ENCODE measurements around the gene ELK4.

Gene ELK4

GRCh38 chr1:205561501-205562203 lies 70.2 kb downstream of the ELK4 start:
- DNase-seq (no peak), ATAC-seq (no peak)
